Measurements from ENCODE around the gene SCMH1.

Gene SCMH1

DNA sequence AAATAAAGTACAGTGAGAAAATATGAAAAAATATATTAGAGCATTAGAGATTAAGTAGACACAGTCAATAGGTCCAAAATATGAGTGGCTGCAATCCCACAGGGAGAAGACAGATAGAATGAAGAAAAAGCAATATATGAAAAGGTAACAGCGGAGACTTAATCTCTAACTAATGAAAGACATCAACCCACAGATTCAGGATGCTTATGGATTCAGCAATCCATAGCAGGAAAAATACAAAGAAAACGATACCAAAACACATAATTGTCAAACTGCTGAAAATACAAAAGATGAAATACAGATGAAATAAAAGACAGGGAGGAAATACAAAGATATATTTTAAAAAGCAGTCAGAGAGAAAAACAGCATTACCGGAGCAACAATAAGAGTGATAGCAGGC, 163.9 kb downstream of the SCMH1 start:
- no peak for DNase-seq

DNA sequence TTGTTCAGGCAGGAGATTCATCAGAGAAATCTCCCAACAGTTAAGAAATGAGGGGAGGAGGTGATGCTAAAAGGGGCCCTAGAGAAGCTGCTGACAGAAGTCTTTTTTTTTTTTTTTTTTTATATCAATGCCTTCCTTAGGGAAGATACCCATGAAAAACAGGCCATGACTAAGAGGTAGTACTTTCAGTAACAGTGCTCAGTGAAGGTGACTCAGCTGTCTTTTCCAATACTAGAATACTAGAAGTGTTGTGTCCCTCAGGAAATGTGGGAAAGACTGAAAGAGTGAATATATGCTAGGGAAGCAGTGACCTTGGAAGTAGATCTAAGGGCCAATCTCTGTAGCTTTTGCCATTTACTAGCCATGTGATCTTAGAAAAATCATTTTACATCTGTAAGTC, 168.1 kb downstream of the SCMH1 start:
- no peak for DNase-seq

DNA sequence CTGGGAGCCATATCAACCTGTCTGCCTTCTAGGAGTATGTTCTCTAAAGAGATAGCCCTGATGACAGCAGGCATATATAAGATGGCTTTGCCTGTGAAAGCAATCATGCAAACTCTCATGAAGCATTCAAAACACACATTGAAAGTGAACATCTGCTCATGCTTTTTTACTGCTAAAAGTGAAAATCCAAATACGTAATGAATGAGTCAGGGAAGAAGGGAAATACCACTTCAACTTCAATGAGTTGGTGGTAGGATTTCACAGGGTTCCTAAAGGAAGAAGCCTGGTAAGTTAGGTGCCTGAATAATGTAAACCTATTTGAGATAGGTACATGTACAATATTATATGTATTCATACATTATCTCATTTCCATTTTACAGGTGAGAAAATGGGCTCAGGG, 170.1 kb downstream of the SCMH1 start:
- DNase-seq: no peak

DNA sequence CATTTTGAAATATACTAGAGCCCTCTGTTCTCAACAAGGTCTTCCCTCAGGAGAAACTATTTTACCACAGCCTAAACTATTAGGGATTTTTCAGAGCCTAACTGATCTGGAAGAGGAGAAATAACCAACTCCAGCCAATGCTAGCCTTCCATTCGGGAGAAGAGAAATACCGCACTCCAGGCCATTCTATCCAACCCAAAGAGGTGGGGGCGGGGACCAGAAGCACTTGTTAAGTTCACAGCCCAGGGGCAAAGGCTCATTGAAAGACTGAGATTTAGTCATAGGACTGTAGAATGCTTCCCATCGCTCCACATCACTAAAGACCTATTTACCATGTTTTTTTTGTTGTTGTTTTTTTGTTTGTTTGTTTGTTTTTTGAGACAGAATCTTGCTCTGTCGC, 185.2 kb downstream of the SCMH1 start:
- DNase-seq: no peak

DNA sequence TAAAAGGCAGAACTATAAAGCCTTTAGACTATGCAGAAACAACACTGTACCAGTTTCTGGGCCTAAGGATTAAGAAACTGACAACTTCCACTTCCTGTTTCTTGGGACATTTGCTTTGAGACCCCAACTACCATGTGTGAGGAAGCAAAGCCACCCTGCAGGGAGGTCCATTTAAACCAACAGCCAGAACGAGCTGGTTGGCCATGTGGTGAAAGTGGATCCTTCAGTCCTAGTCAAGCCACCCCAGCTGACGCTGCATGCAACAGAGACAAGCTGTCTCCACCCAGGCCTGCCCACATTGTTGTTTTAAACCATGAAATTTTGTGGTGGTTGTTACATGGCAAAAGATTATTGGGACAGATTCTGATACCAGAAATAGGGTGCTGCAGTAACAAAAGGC, 188.8 kb downstream of the SCMH1 start:
- DNase-seq: no peak

DNA sequence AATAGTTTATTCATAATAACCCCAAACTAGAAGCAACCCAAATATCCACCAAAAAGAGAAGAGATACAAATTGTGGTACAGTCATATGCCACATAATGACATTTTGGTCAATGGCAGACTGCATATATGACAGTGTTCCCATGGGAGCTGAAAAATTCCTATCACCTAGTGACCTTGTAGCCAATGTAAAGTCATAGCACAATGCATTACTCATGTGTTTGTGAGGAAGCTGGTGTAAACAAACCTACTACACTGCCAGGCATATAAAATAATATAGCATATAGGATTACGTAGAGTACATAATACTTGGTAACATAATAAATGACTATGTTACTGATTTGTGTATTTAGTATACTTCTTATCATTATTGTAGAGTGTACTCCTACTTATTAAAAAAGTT, 191.1 kb downstream of the SCMH1 start:
- no peak for DNase-seq

DNA sequence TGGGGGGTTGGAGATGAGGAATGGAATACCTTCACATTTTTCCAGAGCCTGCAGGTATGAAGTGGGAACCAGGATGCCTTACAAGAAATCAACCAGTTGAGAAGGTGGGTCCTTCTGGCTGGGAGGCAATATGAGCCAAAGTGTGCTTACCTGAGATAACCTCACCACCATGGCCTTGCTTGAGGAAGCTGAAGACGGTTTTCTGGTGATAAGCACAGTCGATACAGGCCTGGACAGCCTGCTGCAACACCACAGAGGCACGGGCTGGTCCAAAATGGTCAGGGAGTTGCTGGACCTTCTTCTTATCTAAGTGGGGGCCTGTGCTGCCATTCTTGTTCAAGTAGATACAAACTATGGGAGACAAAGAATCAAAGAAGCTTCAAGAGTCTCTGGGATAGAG, 193.6 kb downstream of the SCMH1 start:
- DNase-seq: no peak

DNA sequence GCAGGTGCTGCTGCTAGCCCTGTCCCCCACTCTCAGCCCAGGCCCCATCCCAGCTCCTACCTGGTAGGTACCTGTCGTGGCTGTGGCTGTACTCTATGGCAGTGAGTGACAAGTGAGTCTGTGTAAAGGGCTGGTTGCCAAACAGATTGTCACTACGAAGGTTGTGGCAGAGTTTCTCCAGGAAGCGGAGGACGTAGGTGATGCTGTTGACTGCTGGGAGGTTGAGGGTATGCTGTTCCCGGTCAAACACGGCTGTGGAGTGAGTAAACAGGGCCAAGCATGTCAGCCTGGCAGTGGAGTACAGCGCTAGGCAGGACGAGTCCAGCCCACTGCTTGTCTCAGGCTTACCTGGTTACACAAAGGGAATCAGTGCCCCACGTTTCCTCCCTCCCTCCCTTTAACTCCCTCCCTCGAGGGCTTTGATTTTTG, 195.7 kb downstream of the SCMH1 start:
- no peak for DNase-seq

DNA sequence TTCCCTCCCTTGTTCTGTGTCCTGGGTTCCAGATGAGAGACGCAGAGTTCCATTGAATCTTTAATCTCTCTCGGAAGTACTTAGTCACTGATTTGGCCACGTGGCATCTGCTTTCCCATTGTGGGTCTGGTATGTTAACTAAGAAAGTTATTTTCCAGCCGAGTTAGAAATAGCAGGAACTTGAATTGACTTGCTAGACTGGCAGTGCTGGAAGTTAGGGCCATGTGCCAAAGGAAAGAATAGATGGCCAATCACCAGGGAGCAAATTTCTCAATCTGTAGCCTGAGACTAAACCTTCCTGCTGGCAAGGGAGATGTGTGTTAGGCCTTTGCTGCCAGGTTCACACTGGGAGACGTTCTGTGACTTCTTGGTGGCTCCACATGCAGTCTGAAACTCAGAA, 196.4 kb downstream of the SCMH1 start:
- no peak for DNase-seq

DNA sequence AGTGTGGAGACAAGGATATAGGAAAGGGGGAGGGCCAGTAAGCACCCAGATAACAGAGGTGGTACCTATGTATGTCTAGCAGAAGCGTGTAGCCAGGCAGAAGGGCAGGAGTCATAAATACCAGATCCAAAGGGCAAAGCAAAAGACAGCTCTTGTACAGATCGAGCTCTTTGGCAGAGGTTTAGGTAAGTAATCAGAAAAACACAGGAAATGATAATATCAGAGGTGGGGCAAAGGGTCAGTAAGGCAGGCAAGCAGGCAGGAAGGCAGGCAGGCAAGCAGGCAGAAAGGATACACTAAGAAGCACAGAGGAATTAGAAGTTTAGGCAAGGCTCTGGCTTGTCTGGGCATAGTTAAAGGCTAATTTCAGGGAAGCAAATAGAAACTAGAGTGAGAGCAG, 197.9 kb downstream of the SCMH1 start:
- no peak for DNase-seq

DNA sequence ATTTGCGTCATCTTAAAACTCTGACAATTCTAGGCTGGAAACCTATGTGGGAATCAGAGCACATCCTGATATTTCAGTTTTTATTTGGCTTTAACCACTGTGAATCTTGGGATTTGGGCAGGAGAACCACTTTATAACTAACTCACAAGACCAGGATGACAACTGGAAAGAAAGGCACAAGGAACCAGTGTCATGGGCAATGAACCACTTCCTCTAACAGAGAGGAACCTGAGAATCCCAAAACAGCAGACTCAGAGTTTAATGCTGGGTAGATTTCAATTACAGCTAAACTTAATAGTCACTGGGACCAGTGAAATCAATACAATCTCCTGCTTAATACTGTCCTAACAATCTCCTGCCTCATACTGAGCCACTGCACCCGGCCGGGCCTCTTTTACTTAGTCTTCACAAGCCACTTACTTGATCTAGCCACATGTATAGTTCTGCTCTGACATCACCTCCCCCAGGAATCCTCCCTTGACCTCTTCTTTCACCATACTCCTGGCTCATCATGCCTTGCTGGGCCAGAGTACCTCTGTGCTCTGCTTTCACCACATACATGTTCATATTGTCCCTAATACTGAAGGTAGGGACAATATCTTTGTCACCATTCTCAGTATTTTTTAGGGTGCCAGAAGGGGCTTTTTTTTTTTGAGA, 200.4 kb downstream of the SCMH1 start:
- no peak for DNase-seq

DNA sequence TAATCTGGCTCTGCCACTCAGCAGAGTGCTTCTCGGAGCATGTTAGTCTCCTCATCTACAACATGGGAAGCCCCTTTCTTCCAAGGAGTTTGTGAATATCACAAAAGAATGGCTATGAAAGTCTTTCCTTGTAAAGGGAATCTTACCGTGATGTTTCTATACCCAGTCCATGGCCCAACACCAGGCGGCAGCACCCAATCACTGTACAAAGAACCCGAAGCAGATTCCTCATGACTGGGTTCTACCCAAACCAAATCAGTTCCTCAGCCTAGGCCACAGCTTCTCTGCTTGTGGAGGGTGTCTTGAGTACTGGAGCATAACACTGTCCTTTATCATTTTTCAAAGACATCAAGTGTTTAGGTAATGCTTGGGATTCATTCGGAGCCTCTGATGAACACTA, 204.0 kb downstream of the SCMH1 start:
- DNase-seq: no peak

DNA sequence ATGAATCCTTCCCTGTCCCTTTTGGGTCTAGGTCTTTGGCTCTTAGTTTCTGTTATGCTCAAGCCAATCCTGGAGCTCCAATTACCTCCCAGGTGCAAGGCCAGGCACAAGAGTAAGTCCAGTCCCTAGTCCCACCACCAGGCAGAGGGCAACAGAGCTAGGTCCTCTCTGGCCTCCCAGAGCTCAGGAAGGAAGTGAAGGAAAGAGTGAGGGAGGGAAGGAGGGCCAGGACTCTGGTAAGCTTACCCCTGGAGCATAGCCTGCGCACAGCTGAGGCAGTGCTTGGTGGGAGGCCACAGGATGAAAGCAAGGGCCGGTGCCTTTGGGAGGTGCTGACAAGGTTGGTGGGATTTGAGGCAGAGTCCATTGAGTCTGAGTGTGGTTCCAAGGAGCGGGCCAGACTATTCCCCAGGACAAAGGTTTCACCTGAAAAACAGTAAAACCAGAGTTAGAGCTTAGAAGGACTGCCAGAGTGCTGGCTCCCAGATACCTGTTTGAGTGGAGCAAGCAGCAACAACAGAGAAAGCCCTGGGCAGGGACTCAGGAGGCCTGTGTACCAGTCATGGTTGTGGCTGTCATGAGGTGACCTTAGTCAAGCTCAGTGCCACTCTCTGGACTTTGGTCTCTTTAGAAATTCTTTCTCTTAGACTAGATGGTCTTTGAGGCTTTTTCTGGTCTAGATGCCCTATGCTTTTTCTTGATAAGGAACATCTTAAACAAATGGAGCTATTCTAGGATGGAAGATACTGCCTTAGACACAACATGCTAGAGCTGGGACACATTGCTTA, 204.8 kb downstream of the SCMH1 start:
- DNase-seq: no peak

DNA sequence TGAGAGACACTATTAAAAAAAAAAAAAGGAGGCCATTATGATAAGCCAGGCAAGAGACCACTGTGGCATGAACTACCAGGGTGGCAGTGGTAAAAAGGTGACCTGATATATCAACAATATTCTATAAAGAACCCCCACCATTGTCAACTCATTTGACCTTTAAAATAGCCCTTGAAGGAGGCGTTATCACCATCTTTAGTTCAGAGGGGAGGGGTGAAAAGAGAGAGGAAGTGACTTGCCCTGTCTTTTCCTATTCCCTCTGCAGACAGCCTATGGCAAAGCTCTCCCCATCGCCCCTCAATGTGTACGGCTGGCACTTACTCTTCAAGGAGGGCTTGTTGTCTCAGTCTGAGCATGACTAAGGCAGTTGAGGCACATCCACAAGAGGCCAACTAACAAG, 208.8 kb downstream of the SCMH1 start:
- no peak for DNase-seq

DNA sequence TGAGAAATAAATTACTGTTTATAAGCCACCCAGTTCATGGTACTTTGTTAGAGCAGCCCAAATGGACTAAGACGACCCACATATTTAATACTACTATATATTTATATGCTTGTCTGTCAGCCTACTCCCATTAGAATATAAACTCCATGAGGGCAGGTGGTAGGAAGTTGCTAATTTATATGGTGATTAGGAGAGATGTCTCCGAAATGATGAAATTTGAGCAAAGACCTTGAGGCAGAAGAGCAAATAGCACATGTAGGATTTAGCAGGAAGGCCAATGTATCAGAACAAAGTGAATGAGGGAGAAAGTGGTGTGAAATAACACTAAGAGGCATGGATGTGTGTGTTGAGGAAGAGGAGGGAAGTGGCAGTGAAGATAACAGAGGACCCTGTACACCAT, 210.0 kb downstream of the SCMH1 start:
- DNase-seq: no peak

DNA sequence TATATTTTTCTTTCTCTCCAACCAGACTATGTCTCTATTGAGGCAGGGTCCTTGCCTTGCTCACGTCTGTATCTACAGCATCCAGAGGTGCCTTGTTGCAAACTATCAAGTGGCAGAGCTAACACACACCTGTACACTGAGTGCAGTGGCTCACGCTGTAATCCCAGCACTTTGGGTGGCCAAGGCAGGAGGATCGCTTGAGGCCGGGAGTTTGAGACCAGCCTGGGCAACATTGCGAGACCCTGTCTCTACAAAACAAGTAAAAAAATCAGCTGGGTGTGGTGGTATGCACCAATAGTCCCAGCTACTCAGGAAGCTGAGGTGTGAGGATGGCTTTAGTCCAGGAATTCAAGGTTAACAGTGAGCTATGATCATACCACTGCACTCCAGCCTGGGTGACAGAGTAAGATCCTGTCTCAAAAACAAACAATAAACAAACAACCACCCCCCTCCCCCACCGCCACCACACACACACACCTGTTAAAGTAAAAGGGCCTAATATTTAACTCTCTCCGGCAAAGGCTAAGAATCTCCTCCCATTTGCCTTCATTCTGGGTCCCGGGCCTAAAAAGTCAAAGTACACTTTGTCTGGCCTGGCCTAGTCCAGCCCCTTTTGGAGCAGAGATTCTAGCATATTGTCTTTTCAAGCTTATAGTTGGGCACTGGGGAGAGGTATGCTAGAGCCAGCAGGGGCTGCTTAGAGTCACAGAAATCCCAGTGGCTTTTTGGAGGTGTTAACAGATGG, 211.1 kb downstream of the SCMH1 start:
- no peak for DNase-seq

DNA sequence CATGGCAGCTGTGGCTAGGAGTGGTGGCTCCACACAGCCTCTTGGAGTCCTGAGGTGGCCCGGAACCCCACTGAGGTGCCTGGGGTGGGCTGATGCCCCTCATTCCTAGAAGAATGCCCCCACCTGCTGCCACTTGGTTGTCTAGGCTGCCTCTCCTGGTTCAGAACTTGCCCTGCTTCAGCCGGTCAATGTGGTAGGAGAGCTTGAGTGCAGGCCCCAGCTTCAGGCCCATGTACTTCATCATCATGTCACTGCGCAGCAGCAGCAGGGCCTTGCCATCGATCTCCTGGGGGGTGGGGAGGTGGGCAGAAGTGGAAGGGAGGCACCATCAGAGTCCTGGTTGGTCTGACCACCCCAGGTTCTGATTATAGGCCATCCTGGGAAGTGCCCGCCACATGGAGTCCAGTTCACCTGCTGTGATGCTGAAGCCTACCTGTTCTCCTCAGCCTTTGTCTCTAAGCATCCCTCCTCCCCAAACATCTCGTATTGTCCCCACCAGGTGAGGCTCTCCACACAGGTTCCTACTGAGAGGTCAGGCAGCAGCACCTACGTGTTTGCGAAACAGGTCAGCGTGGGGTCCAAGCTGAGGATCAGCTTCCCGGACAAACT, 214.0 kb downstream of the SCMH1 start:
- DNase-seq: no peak

DNA sequence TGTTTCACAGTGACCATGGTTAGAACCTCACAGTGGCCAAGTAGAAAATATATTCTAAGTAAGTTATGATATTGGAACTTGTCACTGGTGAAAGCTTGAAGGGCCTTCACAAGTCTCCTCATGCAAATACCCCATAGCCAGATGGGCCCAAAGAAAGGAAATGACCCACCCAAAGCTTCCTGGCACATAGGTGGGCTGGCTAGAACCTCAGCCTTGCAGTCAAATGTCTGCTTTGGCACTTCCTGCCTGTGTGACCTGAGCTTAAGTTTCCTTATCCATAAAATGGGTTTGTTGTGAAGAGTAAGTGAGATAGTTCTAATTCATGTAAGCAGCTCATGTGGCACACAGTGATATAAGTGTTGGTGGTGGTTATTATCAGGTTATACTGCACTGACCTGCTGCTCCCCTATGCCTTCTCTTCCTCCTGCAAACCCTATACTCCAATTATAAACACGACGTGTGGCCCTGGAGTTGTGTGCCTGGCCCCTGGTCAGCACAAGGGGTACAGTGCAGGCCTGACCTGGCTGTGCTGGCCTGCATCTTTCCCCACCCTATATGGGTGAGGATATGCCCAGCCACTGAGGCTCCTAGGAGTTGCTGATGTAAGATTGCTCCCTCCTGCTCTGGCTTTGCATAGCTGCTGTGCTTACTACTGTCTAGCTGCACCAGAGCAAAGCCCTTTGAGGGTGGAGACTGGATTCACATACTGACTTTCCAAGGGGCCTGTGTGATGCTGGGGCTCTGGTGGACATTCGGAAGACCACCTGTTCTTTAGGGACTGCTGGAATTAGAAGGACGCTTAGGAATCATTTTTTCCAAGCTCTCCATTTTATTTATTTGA, 215.9 kb downstream of the SCMH1 start:
- DNase-seq: no peak

DNA sequence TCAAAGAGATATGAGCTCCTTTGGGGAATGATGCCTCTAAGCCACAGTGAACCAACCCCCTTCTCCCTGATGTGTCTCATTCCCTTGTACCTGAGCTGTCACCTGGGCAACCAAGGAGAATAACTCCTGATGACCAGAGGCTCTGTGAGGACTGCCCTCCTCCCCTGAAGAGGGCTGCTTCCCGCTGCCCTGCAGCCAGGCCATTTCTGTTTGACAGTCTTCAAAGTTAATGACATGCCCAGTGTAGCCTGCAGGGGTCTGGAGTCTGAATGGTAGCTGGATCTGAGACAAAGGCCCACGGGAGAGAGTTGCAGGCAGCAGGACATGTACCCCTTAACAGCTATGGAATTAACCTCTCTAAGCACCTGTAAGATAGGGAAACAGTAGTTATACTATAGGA, 217.2 kb downstream of the SCMH1 start:
- no peak for DNase-seq

DNA sequence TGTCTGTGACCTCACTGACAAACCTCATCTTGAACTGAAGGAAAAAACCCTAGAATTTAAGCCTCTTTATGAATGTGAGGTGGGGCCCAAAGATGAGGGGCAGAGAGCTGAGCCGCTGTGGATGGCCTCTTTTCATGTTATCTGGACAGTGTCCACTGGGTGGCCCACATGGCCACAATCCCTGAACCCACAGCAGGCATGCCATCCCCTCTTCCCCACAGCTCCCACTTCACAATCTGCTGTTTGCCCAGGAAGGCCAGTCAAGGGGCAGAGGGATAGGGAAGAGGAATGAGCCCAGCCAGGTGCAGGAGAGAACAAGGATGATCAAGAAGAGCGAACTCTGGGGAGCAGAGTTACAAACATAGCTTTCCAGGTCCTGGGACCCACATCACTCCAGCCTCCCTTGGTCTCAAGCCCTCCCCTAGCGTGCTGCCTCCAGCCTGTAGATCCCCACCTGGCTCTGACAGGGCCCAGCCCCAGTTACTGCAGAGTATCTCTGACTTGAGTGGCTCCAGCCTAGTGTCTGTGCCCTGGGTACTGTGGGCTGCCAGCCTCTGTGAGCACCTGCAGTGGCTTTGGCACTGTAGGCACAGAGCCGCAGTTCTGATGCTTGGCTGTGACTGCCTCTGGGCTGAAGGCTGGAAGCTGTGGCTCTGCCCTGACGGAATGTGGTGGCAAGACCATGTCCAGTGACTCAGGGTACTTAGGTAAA, 218.7 kb downstream of the SCMH1 start:
- peak; percentile 15 for DNase-seq

DNA sequence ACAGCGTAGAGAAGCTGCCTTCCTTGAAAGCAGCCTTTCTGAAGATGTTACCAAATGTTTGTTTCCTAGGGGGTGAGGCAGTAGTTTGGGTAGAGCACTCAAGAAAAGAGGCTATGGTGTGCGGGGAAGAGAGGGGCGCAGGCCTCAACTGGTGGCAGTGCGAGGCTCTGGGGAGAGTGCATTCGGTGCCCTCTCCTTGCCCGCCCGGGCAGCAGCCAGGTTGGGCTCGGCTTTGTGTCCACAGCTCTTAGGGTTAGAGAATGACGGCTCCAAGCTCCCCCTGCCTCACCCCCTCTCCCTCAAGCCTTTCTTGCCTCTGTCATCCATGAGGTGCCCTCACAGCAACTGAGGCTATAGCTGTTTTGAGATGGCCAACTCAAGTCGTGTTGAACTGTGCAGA, 219.7 kb downstream of the SCMH1 start:
- DNase-seq: no peak

All from NCI-H1092 treated with DMSO at 0.1 percent for 48 hours (cell line).